ENCODE results near the gene SKOR1.

GRCh38 chr15:67782691-67782991 lies 42.7 kb upstream of the SKOR1 start:
- TF ChIP-seq POLR2AphosphoS5 (IDR thresholded peaks at IDR 0.05; ENCODE audit: low read depth, low read length) (no peak), SIN3A (IDR thresholded peaks at IDR 0.05; ENCODE audit: borderline replicate concordance, insufficient read depth, low read length) (no peak), TAF1 (IDR thresholded peaks at IDR 0.05; ENCODE audit: borderline replicate concordance, insufficient read depth, low read length) (no peak), REST (IDR thresholded peaks at IDR 0.05; ENCODE audit: insufficient read depth in 1 of 2, low read depth in 2 of 2, low read length in 2 of 2) (no peak), FOXP2 (optimal IDR thresholded peaks at IDR 0.05; ENCODE audit: borderline replicate concordance, extremely low read depth, extremely low read length, insufficient read depth) (no peak)

All from PFSK-1 (cell line).